Spinal cord (tissue), 10 donors: Measurements from ENCODE around the gene FYN. TPM values are rescaled to one million over a fixed set of nuclear protein-coding genes. Genes with fewer than 3 reads are reported as not detected.
"Not testable (repeated sequence)": the region's sequence is repeated elsewhere in the genome, so short reads cannot be mapped to it uniquely, and the experiment has no call there.

Experiments
- DNase-seq, 6 donors: peaks; one replicate each; pipeline versions ENCODE4 v3.0.0 to v3.0.0-alpha.2; 2013 to 2015; ENCODE audit warnings: low spot score in 6 of 6, low read depth in 4 of 6
- H3K27ac ChIP-seq: one replicate; pipeline ENCODE4 v1.5.1; 2013; ENCODE audit warnings: low read depth, low read length, control low read depth
- H3K27me3 ChIP-seq: one replicate; pipeline ENCODE4 v1.6.1; 2013; ENCODE audit warnings: low read length; ENCODE audit not compliant: control insufficient read depth, insufficient read depth
- H3K36me3 ChIP-seq: one replicate; pipeline ENCODE4 v1.6.1; 2013; ENCODE audit warnings: low read length; ENCODE audit not compliant: control insufficient read depth, insufficient read depth
- H3K4me1 ChIP-seq: one replicate; pipeline ENCODE4 v1.6.1; 2013; ENCODE audit warnings: low read length; ENCODE audit not compliant: control insufficient read depth, insufficient read depth
- H3K4me3 ChIP-seq: one replicate; pipeline ENCODE4 v1.5.1; 2013; ENCODE audit warnings: low read depth, low read length, control low read depth
- H3K9me3 ChIP-seq: one replicate; pipeline ENCODE4 v1.6.1; 2013; ENCODE audit warnings: low read length; ENCODE audit not compliant: control insufficient read depth, insufficient read depth
- WGBS: methylation state at CpG from one replicate; pipeline ENCODE4 v1.1.5; 2013; ENCODE audit warnings: missing lambda C conversion rate; ENCODE audit not compliant: insufficient coverage; 5-methylcytosine and 5-hydroxymethylcytosine counted together
- polyA plus RNA-seq, 2 donors: library from polyadenylated mRNA; unstranded; fragments of 120-200 nt; gene quantifications; one replicate each; pipeline ENCODE4 v1.2.1, GENCODE V29; 2013; ENCODE audit not compliant: insufficient read length in 2 of 2
- total RNA-seq, 2 donors: library from RNA; depleted of rRNA in 1 of 2; stranded (reverse); fragments of 120-200 nt in 1 of 2; fragments of >200 nt in 1 of 2; gene quantifications; one replicate each; pipeline versions ENCODE4 v1.2.3 to v1.2.4, GENCODE V29; 2013 to 2014
- donor health status: healthy.

FYN gene
- total and polyA plus RNA-seq, 4 donors, result 273 to 730 (median 476) TPM

GRCh38 chr6:111634981-111635380 lies 238.3 kb downstream of the FYN start:
- not testable (repeated sequence) for H3K9me3 ChIP-seq, DNase-seq, H3K4me3 ChIP-seq, H3K36me3 ChIP-seq, H3K4me1 ChIP-seq, H3K27ac ChIP-seq, H3K27me3 ChIP-seq
- no CpG with 5 or more reads among the region's 1 CpG for WGBS

GRCh38 chr6:111633822-111634221 lies 239.4 kb downstream of the FYN start:
- Histone ChIP-seq H3K4me1 (peaks cover 9% of the 10 kb centered on the region), H3K9me3 (no peaks in the 10 kb centered on the region), H3K27ac (no peak overlapping the region), H3K27me3 (no peaks in the 10 kb centered on the region), H3K4me3 (no peak overlapping the region), H3K36me3 (no peaks in the 10 kb centered on the region)
- no CpG with 5 or more reads among the region's 1 CpG for WGBS
- no peak for DNase-seq

GRCh38 chr6:111632468-111633247 lies 240.6 kb downstream of the FYN start:
- WGBS, result 53% methylated on average over 4 of the region's 4 CpGs
- no peak overlapping the region for H3K27ac ChIP-seq
- no peaks in the 10 kb centered on the region for H3K27me3 ChIP-seq
- H3K36me3 ChIP-seq, result no peaks in the 10 kb centered on the region
- H3K9me3 ChIP-seq, result no peaks in the 10 kb centered on the region
- H3K4me3 ChIP-seq, result no peak overlapping the region
- no peak for DNase-seq
- H3K4me1 ChIP-seq, result peaks cover 9% of the 10 kb centered on the region

- no peak overlapping the region for H3K4me3 ChIP-seq
- peaks cover 9% of the 10 kb centered on the region for H3K4me1 ChIP-seq
- H3K36me3 ChIP-seq, result no peaks in the 10 kb centered on the region
- no peaks in the 10 kb centered on the region for H3K27me3 ChIP-seq
- H3K27ac ChIP-seq, result no peak overlapping the region
- 40% methylated on average over 7 of the region's 8 CpGs for WGBS
- H3K9me3 ChIP-seq, result no peaks in the 10 kb centered on the region
- no peak for DNase-seq
These were observed 241.3 kb downstream of the FYN start for GRCh38 chr6:111631903-111632460.

GRCh38 chr6:111631018-111631417 lies 242.2 kb downstream of the FYN start:
- Histone ChIP-seq H3K36me3 (no peaks in the 10 kb centered on the region), H3K9me3 (no peaks in the 10 kb centered on the region), H3K4me3 (no peak overlapping the region), H3K27ac (no peak overlapping the region), H3K4me1 (peaks cover 18% of the 10 kb centered on the region), H3K27me3 (no peaks in the 10 kb centered on the region)
- no peak for DNase-seq
- WGBS, result 37% methylated on average over 5 of the region's 6 CpGs

GRCh38 chr6:111628142-111628850 lies 245.0 kb downstream of the FYN start:
- 64% methylated on average over 2 of the region's 6 CpGs for WGBS
- peak in 2 of 6 donors; percentile 23 to 50 for DNase-seq
- Histone ChIP-seq H3K9me3 (no peaks in the 10 kb centered on the region), H3K27me3 (no peaks in the 10 kb centered on the region), H3K4me3 (no peak overlapping the region), H3K36me3 (no peaks in the 10 kb centered on the region), H3K27ac (peak overlapping the region; percentile 77), H3K4me1 (peaks cover 25% of the 10 kb centered on the region)

- WGBS, result 5% methylated on average over 3 of the region's 8 CpGs
- H3K9me3 ChIP-seq, result no peaks in the 10 kb centered on the region
- no peaks in the 10 kb centered on the region for H3K36me3 ChIP-seq
- no peaks in the 10 kb centered on the region for H3K27me3 ChIP-seq
- peak overlapping the region; percentile 70 for H3K27ac ChIP-seq
- DNase-seq, result peak in 2 of 6 donors; percentile 56 to 64
- H3K4me1 ChIP-seq, result peaks cover 17% of the 10 kb centered on the region
- no peak overlapping the region for H3K4me3 ChIP-seq
These were observed 246.8 kb downstream of the FYN start for GRCh38 chr6:111626441-111626840.

GRCh38 chr6:111625461-111626391 lies 247.5 kb downstream of the FYN start:
- peak overlapping the region; percentile 70 for H3K27ac ChIP-seq
- DNase-seq, result peak in 2 of 6 donors; percentile 79 to 87
- WGBS, result 24% methylated on average over 14 of the region's 17 CpGs
- H3K4me1 ChIP-seq, result peaks cover 17% of the 10 kb centered on the region
- H3K9me3 ChIP-seq, result no peaks in the 10 kb centered on the region
- H3K36me3 ChIP-seq, result no peaks in the 10 kb centered on the region
- no peak overlapping the region for H3K4me3 ChIP-seq
- no peaks in the 10 kb centered on the region for H3K27me3 ChIP-seq

- WGBS, result 100% methylated on average over 1 of the region's 3 CpGs
- no peak for DNase-seq
- Histone ChIP-seq H3K4me3 (no peak overlapping the region), H3K27me3 (no peaks in the 10 kb centered on the region), H3K4me1 (peaks cover 17% of the 10 kb centered on the region), H3K36me3 (no peaks in the 10 kb centered on the region), H3K27ac (peak overlapping the region; percentile 70), H3K9me3 (no peaks in the 10 kb centered on the region)
These were observed 248.2 kb downstream of the FYN start for GRCh38 chr6:111625099-111625416.
